ENCODE data around the gene CARMIL3.

CARMIL3 gene

DNA sequence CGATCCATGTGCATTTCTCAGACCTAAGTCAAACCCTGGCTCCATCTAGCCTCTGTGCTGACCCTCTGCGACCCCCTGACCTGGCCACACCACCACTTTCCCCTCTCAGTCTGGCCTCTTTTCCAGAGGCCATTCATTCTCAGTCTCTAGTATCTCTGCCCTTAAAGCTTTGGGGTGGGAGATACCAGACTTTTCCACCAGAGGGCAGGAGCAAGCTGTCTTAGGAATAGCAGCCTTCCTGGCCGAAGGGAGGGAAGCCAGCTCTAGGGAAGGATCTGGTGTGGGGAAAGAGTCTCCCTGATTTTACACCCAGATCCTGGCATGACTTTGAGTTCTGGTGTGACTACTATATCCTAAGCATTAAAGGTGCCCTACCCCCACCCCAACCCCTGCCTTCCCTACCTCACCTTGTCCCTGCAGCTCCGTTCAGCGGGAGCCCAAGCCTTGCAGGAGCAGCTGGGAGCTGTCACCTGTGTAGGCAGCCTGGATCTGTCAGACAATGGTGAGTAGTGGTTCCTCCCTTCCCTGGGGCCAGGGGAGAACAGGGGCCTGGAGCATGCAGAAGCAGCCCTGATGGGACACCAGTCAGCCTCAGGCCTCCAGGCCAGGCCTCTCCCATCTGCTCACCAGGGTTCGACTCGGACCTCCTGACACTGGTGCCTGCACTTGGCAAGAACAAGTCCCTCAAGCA is 6.6 kb downstream of the CARMIL3 start:
- no peaks in the 10 kb centered on the region for H3K4me1 ChIP-seq (ENCODE audit: control insufficient read depth in 1 of 2, insufficient read depth in 2 of 2, low read length in 2 of 2)
- H3K4me3 ChIP-seq (ENCODE audit: low read depth in 1 of 2, low read length in 2 of 2), result no peak overlapping the region
- no peaks in the 10 kb centered on the region for H3K27me3 ChIP-seq (ENCODE audit: low read depth, low read length)
- H3K36me3 ChIP-seq (ENCODE audit: control insufficient read depth in 1 of 2, insufficient read depth in 2 of 2, low read length in 2 of 2), result no peaks in the 10 kb centered on the region
- H3K27ac ChIP-seq (ENCODE audit: low read length), result no peak overlapping the region
- H3K9me3 ChIP-seq (ENCODE audit: control insufficient read depth in 1 of 2, low read length in 2 of 2), result no peaks in the 10 kb centered on the region

DNA sequence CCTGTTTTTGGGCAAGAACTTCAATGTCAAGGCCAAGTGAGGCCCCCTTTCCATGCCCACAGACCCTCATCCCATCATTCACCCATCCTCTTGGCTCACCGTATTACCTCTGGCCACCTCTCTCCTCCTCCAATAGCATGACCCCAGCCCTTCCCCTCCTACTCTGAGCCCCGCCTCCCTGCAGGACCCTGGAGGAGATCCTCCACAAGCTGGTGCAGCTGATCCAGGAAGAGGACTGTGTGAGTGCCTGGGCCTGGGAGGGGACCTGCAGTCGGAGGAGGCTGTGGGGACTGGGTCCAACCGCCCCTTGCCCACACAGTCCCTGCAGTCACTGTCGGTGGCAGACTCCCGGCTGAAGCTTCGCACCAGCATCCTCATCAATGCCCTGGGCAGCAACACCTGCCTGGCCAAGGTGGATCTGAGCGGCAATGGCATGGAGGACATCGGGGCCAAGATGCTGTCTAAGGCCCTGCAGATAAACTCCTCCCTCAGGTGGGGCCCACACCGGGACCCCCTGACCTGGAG is 7.2 kb downstream of the CARMIL3 start:
- no peak overlapping the region for H3K4me3 ChIP-seq (ENCODE audit: low read depth in 1 of 2, low read length in 2 of 2)
- no peaks in the 10 kb centered on the region for H3K36me3 ChIP-seq (ENCODE audit: control insufficient read depth in 1 of 2, insufficient read depth in 2 of 2, low read length in 2 of 2)
- no peaks in the 10 kb centered on the region for H3K27me3 ChIP-seq (ENCODE audit: low read depth, low read length)
- H3K27ac ChIP-seq (ENCODE audit: low read length), result no peak overlapping the region
- no peaks in the 10 kb centered on the region for H3K4me1 ChIP-seq (ENCODE audit: control insufficient read depth in 1 of 2, insufficient read depth in 2 of 2, low read length in 2 of 2)
- H3K9me3 ChIP-seq (ENCODE audit: control insufficient read depth in 1 of 2, low read length in 2 of 2), result no peaks in the 10 kb centered on the region

DNA sequence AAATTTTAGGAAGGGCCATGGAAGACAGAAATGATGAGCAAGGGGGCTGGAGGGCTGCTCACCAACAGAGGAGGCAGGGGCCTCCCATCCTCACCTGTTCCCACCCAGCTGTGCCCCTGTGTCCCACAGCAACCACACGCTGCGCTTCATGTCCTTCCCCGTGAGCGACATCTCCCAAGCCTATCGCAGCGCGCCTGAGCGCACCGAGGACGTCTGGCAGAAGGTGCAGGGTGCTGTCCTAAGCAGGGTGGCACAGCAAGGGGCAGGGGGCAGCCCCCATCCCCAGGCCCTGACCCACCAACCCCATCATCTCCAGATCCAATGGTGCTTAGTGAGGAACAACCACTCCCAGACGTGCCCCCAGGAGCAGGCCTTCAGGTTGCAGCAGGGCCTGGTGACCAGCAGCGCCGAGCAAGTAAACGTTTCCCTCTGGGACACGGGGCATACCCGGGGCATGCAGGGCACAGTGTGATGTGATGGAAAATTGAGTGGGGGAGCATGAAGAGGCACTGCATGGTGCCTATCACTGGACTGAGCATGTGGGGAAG is 8.1 kb downstream of the CARMIL3 start:
- H3K27me3 ChIP-seq (ENCODE audit: low read depth, low read length), result no peaks in the 10 kb centered on the region
- H3K27ac ChIP-seq (ENCODE audit: low read length), result no peak overlapping the region
- H3K4me1 ChIP-seq (ENCODE audit: control insufficient read depth in 1 of 2, insufficient read depth in 2 of 2, low read length in 2 of 2), result no peaks in the 10 kb centered on the region
- no peaks in the 10 kb centered on the region for H3K36me3 ChIP-seq (ENCODE audit: control insufficient read depth in 1 of 2, insufficient read depth in 2 of 2, low read length in 2 of 2)
- no peak overlapping the region for H3K4me3 ChIP-seq (ENCODE audit: low read depth in 1 of 2, low read length in 2 of 2)
- H3K9me3 ChIP-seq (ENCODE audit: control insufficient read depth in 1 of 2, low read length in 2 of 2), result no peaks in the 10 kb centered on the region

DNA sequence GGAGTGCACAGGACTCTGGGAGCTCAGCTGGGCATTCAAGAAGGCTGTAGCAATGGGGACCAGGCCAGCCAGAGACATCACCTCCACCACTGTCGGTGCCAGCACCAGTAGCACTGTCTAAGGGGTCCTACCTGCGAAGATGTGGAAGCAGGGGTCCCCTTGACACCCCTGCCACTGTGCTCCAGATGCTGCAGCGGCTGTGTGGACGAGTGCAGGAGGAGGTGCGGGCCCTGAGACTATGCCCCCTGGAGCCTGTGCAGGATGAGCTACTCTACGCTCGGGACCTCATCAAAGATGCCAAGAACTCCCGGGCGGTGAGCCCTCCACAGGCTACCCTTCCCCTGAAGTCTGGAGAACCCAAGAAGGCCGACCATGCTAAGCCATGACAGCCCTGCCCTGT is 8.6 kb downstream of the CARMIL3 start:
- Histone ChIP-seq H3K27me3 (ENCODE audit: low read depth, low read length) (no peaks in the 10 kb centered on the region), H3K27ac (ENCODE audit: low read length) (no peak overlapping the region)

DNA sequence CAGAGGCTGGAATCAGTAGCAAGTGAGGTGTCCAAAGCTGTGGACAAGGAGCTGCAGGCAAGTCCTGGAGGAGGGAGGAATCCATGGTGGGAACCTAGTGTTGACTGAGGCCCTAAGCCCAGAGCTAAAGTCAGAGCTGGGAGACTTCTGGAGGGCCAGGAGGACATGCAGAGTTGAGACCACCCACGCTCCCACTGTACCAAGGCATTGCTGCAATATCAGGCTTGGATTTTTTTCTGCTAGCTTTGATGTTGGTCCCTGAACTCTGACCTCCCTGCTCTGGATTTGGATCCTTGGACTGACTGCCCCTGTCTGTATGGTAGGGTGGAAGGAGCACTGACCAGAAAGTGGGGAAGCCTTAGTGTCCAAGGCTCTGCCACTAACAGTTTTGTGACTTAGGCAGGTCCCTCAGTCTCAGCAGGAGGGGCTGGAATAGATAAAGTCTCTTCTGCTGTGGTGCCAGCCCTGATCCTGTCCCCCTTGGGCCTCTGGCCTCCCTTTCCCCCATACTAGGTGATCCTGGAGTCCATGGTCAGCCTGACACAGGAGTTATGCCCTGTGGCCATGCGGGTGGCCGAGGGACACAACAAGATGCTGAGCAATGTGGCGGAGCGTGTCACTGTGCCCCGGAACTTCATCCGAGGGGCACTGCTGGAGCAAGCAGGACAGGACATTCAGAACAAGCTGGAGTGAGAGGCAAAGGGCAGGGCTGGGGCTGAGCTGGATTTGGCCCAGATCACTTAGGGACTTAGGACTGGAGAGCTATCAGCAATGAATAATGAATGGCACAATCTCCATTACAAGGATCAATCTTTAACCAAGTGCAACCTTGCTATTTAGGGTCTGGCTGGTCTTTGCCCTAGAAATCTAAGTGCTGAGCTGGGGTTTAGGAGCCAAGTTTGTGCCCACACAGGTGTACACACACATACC is 9.4 kb downstream of the CARMIL3 start:
- no peaks in the 10 kb centered on the region for H3K9me3 ChIP-seq (ENCODE audit: control insufficient read depth in 1 of 2, low read length in 2 of 2)
- no peaks in the 10 kb centered on the region for H3K27me3 ChIP-seq (ENCODE audit: low read depth, low read length)

More for the DNA sequence above, 8.6 kb downstream of the CARMIL3 start:
- H3K36me3 ChIP-seq (ENCODE audit: control insufficient read depth in 1 of 2, insufficient read depth in 2 of 2, low read length in 2 of 2), result no peaks in the 10 kb centered on the region
- H3K9me3 ChIP-seq (ENCODE audit: control insufficient read depth in 1 of 2, low read length in 2 of 2), result no peaks in the 10 kb centered on the region
- no peak overlapping the region for H3K4me3 ChIP-seq (ENCODE audit: low read depth in 1 of 2, low read length in 2 of 2)
- no peaks in the 10 kb centered on the region for H3K4me1 ChIP-seq (ENCODE audit: control insufficient read depth in 1 of 2, insufficient read depth in 2 of 2, low read length in 2 of 2)

DNA sequence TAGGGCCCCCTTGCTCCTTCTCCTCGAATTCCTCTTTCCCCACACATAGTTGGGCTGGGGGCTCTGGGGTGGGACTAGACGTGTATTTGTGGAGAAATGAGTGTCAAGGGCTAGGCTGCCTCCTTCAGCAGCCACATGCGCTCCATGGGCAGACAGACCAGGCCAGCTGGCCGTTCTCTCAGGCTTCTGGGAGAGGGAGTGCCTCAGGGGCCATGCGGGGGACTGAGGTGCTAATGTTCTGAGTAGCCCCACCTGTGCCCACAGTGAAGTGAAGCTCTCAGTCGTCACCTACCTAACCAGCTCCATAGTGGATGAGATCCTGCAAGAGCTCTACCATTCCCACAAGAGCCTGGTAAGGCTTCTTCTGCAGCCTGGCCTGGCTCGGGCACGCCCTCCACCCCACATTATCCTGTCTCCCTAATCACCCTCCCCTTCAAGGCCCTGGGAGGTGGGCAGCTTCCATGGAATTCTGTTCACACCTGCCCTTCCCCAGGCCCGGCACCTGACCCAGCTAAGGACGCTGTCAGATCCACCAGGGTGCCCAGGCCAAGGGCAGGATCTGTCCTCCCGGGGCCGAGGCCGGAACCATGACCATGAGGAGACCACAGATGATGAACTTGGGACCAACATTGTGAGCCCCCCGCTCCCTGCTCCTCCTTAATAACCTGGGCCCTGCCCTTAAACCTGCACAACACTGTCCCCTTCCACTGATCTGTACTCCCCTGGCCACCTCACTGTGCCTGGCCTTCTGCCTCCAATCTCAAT is 10.6 kb downstream of the CARMIL3 start:
- no peaks in the 10 kb centered on the region for H3K36me3 ChIP-seq (ENCODE audit: control insufficient read depth in 1 of 2, insufficient read depth in 2 of 2, low read length in 2 of 2)
- H3K9me3 ChIP-seq (ENCODE audit: control insufficient read depth in 1 of 2, low read length in 2 of 2), result no peaks in the 10 kb centered on the region
- H3K4me1 ChIP-seq (ENCODE audit: control insufficient read depth in 1 of 2, insufficient read depth in 2 of 2, low read length in 2 of 2), result no peaks in the 10 kb centered on the region
- H3K4me3 ChIP-seq (ENCODE audit: low read depth in 1 of 2, low read length in 2 of 2), result no peak overlapping the region
- H3K27ac ChIP-seq (ENCODE audit: low read length), result peak overlapping the region; percentile 10
- no peaks in the 10 kb centered on the region for H3K27me3 ChIP-seq (ENCODE audit: low read depth, low read length)

More for the DNA sequence above, 9.4 kb downstream of the CARMIL3 start:
- Histone ChIP-seq H3K27ac (ENCODE audit: low read length) (peak overlapping the region; percentile 10), H3K4me1 (ENCODE audit: control insufficient read depth in 1 of 2, insufficient read depth in 2 of 2, low read length in 2 of 2) (no peaks in the 10 kb centered on the region), H3K4me3 (ENCODE audit: low read depth in 1 of 2, low read length in 2 of 2) (no peak overlapping the region), H3K36me3 (ENCODE audit: control insufficient read depth in 1 of 2, insufficient read depth in 2 of 2, low read length in 2 of 2) (no peaks in the 10 kb centered on the region)

DNA sequence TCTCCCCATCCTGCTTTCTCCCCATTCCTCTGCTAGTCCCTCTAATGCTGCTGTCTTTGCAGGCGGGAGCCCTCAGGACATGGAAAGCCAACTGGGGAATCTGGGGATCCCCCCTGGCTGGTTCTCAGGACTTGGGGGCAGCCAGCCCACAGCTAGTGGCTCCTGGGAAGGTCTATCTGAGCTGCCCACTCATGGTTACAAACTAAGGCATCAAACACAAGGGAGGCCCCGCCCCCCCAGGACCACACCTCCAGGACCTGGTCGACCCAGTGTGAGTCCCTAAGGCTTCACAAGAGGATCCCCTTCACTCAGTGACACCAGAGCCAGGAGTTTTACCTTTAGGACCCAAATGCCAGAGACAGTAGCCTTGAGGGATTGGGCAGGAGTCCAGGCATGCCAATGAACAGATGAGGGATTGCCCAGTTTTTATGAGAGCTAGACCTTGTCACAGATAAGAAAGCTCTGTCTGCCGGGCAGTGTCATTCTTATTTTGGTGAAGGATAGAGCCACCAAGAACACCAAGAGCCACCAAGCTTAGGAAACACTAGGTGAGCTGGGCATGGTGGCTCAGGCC is 11.5 kb downstream of the CARMIL3 start:
- no peak overlapping the region for H3K4me3 ChIP-seq (ENCODE audit: low read depth in 1 of 2, low read length in 2 of 2)
- H3K27me3 ChIP-seq (ENCODE audit: low read depth, low read length), result no peaks in the 10 kb centered on the region
- H3K27ac ChIP-seq (ENCODE audit: low read length), result no peak overlapping the region
- no peaks in the 10 kb centered on the region for H3K36me3 ChIP-seq (ENCODE audit: control insufficient read depth in 1 of 2, insufficient read depth in 2 of 2, low read length in 2 of 2)
- no peaks in the 10 kb centered on the region for H3K4me1 ChIP-seq (ENCODE audit: control insufficient read depth in 1 of 2, insufficient read depth in 2 of 2, low read length in 2 of 2)
- no peaks in the 10 kb centered on the region for H3K9me3 ChIP-seq (ENCODE audit: control insufficient read depth in 1 of 2, low read length in 2 of 2)

DNA sequence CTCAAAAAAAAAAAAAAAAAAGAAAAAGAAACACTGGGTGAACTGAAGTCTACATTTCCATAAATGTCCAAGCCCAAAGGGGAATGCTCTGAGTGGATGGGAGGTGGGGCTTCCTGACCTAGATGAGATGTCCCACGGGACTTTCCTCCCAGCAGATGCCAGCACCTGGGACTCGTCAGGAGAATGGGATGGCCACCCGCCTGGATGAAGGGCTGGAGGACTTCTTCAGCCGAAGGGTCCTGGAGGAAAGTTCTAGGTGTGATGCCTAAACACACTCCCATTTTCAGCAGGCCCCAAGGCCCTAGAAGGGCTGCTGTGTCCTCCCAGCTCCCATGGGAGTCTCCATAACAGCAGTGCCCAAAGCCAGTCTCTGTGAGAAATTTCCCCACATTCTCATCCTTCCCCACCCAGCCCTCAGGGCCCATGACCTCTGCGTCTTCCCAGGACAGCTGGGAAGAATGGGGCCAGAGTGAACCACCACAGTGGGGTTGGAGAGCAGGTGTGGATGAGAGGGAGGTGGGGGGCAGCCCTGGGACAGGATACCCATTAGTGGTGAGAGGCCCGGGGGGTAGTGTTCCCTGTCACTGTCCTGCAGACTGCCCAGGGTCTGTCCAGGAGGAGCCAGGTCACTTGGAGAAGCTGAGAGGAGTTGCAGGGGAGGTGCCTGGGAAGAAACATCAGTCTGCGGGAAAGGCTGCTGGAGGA is 12.4 kb downstream of the CARMIL3 start:
- no peaks in the 10 kb centered on the region for H3K9me3 ChIP-seq (ENCODE audit: control insufficient read depth in 1 of 2, low read length in 2 of 2)
- H3K27ac ChIP-seq (ENCODE audit: low read length), result no peak overlapping the region
- H3K4me3 ChIP-seq (ENCODE audit: low read depth in 1 of 2, low read length in 2 of 2), result no peak overlapping the region
- no peaks in the 10 kb centered on the region for H3K4me1 ChIP-seq (ENCODE audit: control insufficient read depth in 1 of 2, insufficient read depth in 2 of 2, low read length in 2 of 2)
- H3K27me3 ChIP-seq (ENCODE audit: low read depth, low read length), result no peaks in the 10 kb centered on the region
- H3K36me3 ChIP-seq (ENCODE audit: control insufficient read depth in 1 of 2, insufficient read depth in 2 of 2, low read length in 2 of 2), result no peaks in the 10 kb centered on the region

DNA sequence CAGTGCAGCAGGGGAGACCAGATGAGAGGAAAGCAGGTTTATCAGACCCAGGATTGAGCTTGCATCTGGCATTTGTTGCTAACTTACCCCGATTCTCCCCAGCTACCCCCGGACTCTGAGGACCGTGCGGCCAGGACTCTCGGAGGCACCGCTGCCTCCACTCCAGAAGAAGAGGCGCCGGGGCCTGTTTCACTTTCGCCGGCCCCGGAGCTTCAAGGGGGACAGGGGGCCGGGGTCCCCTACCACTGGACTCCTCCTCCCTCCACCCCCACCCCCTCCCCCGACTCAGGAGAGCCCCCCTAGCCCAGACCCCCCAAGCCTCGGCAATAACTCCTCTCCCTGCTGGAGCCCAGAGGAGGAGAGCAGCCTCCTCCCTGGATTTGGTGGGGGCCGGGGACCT is 13.0 kb downstream of the CARMIL3 start:
- no peak overlapping the region for H3K27ac ChIP-seq (ENCODE audit: low read length)
- no peaks in the 10 kb centered on the region for H3K27me3 ChIP-seq (ENCODE audit: low read depth, low read length)
- no peaks in the 10 kb centered on the region for H3K36me3 ChIP-seq (ENCODE audit: control insufficient read depth in 1 of 2, insufficient read depth in 2 of 2, low read length in 2 of 2)
- H3K4me3 ChIP-seq (ENCODE audit: low read depth in 1 of 2, low read length in 2 of 2), result no peak overlapping the region
- no peaks in the 10 kb centered on the region for H3K4me1 ChIP-seq (ENCODE audit: control insufficient read depth in 1 of 2, insufficient read depth in 2 of 2, low read length in 2 of 2)
- H3K9me3 ChIP-seq (ENCODE audit: control insufficient read depth in 1 of 2, low read length in 2 of 2), result no peaks in the 10 kb centered on the region

DNA sequence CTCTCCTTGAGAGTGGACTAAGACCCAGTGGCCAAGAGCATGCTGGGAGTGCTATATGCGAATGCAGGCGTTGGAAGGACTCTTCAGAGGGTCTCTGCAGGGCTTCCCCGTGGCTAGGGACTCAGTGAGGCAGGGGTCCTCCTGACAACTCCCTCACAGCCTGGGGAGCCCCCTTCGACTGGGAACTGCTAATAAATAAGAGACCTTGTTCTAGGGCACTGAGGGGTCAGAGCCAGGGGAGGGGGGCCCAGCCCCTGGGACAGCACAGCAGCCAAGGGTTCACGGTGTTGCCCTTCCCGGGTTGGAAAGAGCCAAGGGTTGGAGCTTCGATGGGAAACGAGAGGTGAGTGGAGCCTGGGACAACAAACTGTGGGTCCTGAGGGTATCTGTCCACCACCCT is 13.6 kb downstream of the CARMIL3 start:
- Histone ChIP-seq H3K4me1 (ENCODE audit: control insufficient read depth in 1 of 2, insufficient read depth in 2 of 2, low read length in 2 of 2) (no peaks in the 10 kb centered on the region), H3K27ac (ENCODE audit: low read length) (no peak overlapping the region), H3K27me3 (ENCODE audit: low read depth, low read length) (no peaks in the 10 kb centered on the region), H3K4me3 (ENCODE audit: low read depth in 1 of 2, low read length in 2 of 2) (no peak overlapping the region), H3K36me3 (ENCODE audit: control insufficient read depth in 1 of 2, insufficient read depth in 2 of 2, low read length in 2 of 2) (no peaks in the 10 kb centered on the region), H3K9me3 (ENCODE audit: control insufficient read depth in 1 of 2, low read length in 2 of 2) (no peaks in the 10 kb centered on the region)
